Measurements from ENCODE around the gene SLC5A2. TPM values are rescaled to one million over a fixed set of nuclear protein-coding genes. Genes with fewer than 3 reads are reported as not detected.
A peak's percentile ranks its signal among the peaks of the same experiment; 100 is the strongest.

Gene SLC5A2
- total and polyA plus RNA-seq, 2 of the 13 experiments (the other 11 are each of a cell fraction or from before 2014, with no cell fraction given) = 0.24 to 0.97 TPM

DNA sequence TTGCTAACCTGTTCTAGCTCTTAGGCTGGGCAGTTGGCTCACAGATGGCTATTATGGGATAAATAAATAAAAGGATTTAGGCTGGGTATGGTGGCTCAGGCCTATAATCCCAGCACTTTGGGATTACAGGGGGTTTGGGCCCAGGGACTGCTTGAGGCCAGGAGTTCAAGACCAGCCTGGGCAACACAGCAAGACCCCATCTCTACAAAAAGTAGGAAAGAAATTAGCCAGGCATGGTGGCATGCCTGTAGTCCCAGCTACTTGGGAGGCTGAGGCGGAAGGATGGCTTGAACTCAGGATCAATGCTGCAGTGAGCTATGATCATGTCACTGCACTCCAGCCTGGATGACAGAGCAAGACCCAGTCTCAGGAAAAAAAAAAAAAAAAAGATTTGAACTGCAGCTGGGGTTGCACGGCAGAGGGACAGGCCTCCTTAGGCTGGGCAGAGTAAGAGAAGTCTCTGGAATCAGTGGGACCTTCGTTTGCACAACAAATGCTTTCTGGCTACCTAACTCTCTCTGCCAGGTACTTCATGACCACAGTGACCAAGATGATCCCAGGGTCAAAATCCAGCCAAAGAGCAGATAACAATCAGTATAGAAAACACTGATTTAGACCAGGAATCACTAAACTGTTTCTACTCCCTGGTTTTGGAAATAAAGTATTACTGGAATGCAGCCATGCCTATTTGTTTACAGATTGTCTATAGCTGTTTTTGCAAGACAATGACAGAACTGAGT, 18.5 kb downstream of the SLC5A2 start (continued):
- TF ChIP-seq HDAC1 (CRISPR knock-in tag; IDR thresholded peaks at IDR 0.05) = peak; percentile 30; the same call in 1 of the 2 replicates
- TF ChIP-seq, protein P1, sequence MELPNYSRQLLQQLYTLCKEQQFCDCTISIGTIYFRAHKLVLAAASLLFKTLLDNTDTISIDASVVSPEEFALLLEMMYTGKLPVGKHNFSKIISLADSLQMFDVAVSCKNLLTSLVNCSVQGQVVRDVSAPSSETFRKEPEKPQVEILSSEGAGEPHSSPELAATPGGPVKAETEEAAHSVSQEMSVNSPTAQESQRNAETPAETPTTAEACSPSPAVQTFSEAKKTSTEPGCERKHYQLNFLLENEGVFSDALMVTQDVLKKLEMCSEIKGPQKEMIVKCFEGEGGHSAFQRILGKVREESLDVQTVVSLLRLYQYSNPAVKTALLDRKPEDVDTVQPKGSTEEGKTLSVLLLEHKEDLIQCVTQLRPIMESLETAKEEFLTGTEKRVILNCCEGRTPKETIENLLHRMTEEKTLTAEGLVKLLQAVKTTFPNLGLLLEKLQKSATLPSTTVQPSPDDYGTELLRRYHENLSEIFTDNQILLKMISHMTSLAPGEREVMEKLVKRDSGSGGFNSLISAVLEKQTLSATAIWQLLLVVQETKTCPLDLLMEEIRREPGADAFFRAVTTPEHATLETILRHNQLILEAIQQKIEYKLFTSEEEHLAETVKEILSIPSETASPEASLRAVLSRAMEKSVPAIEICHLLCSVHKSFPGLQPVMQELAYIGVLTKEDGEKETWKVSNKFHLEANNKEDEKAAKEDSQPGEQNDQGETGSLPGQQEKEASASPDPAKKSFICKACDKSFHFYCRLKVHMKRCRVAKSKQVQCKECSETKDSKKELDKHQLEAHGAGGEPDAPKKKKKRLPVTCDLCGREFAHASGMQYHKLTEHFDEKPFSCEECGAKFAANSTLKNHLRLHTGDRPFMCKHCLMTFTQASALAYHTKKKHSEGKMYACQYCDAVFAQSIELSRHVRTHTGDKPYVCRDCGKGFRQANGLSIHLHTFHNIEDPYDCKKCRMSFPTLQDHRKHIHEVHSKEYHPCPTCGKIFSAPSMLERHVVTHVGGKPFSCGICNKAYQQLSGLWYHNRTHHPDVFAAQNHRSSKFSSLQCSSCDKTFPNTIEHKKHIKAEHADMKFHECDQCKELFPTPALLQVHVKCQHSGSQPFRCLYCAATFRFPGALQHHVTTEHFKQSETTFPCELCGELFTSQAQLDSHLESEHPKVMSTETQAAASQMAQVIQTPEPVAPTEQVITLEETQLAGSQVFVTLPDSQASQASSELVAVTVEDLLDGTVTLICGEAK (IDR thresholded peaks at IDR 0.05) = no peak
- TF ChIP-seq, protein P1 (CRISPR knock-in tag; IDR thresholded peaks at IDR 0.05) = no peak
- no peak for TF ChIP-seq ZNF354B (CRISPR knock-in tag; IDR thresholded peaks at IDR 0.05)
- peak; percentile 24; the same call in 1 of the 2 replicates for TF ChIP-seq ZNF292 (CRISPR knock-in tag; IDR thresholded peaks at IDR 0.05; ENCODE audit: borderline replicate concordance, low read depth)
- no peak for TF ChIP-seq AHR (CRISPR knock-in tag; IDR thresholded peaks at IDR 0.05)
- TF ChIP-seq KMT2B (CRISPR knock-in tag; IDR thresholded peaks at IDR 0.05) = no peak
- 0 out of 2 replicates have a peak, but pooled peaks have one; percentile 2 for TF ChIP-seq SMC3 (IDR thresholded peaks at IDR 0.05; ENCODE audit: low read length)
- no peak for TF ChIP-seq ESRRA (CRISPR knock-in tag; IDR thresholded peaks at IDR 0.05; ENCODE audit: low read depth)
- TF ChIP-seq, protein P2, sequence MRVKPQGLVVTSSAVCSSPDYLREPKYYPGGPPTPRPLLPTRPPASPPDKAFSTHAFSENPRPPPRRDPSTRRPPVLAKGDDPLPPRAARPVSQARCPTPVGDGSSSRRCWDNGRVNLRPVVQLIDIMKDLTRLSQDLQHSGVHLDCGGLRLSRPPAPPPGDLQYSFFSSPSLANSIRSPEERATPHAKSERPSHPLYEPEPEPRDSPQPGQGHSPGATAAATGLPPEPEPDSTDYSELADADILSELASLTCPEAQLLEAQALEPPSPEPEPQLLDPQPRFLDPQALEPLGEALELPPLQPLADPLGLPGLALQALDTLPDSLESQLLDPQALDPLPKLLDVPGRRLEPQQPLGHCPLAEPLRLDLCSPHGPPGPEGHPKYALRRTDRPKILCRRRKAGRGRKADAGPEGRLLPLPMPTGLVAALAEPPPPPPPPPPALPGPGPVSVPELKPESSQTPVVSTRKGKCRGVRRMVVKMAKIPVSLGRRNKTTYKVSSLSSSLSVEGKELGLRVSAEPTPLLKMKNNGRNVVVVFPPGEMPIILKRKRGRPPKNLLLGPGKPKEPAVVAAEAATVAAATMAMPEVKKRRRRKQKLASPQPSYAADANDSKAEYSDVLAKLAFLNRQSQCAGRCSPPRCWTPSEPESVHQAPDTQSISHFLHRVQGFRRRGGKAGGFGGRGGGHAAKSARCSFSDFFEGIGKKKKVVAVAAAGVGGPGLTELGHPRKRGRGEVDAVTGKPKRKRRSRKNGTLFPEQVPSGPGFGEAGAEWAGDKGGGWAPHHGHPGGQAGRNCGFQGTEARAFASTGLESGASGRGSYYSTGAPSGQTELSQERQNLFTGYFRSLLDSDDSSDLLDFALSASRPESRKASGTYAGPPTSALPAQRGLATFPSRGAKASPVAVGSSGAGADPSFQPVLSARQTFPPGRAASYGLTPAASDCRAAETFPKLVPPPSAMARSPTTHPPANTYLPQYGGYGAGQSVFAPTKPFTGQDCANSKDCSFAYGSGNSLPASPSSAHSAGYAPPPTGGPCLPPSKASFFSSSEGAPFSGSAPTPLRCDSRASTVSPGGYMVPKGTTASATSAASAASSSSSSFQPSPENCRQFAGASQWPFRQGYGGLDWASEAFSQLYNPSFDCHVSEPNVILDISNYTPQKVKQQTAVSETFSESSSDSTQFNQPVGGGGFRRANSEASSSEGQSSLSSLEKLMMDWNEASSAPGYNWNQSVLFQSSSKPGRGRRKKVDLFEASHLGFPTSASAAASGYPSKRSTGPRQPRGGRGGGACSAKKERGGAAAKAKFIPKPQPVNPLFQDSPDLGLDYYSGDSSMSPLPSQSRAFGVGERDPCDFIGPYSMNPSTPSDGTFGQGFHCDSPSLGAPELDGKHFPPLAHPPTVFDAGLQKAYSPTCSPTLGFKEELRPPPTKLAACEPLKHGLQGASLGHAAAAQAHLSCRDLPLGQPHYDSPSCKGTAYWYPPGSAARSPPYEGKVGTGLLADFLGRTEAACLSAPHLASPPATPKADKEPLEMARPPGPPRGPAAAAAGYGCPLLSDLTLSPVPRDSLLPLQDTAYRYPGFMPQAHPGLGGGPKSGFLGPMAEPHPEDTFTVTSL (CRISPR knock-in tag; IDR thresholded peaks at IDR 0.05; ENCODE audit: borderline replicate concordance) = peak; percentile 52; the same call in 1 of the 2 replicates
- TF ChIP-seq ZNF20 (CRISPR knock-in tag; IDR thresholded peaks at IDR 0.05) = no peak
- no peak for TF ChIP-seq ZNF296 (CRISPR knock-in tag; conservative IDR thresholded peaks at IDR 0.05)
- TF ChIP-seq CHCHD3 (CRISPR knock-in tag; IDR thresholded peaks at IDR 0.05) = no peak
- TF ChIP-seq ZNF510 (CRISPR knock-in tag; IDR thresholded peaks at IDR 0.05; ENCODE audit: low read depth) = no peak
- no peak for TF ChIP-seq KDM2A (CRISPR knock-in tag; IDR thresholded peaks at IDR 0.05; ENCODE audit: borderline replicate concordance, low read depth)
- no peak for TF ChIP-seq PHF21A (CRISPR knock-in tag; IDR thresholded peaks at IDR 0.05)
